ENCODE results near the gene PUS3. TPM values are rescaled to one million over a fixed set of nuclear protein-coding genes. Genes with fewer than 3 reads are reported as not detected.
A peak's percentile ranks its signal among the peaks of the same experiment; 100 is the strongest.
"Not testable (repeated sequence)": the region's sequence is repeated elsewhere in the genome, so short reads cannot be mapped to it uniquely, and the experiment has no call there.

PUS3 gene
- total RNA-seq, 2 experiments from 2014 or later = 16.1 to 23.3 TPM

DNA sequence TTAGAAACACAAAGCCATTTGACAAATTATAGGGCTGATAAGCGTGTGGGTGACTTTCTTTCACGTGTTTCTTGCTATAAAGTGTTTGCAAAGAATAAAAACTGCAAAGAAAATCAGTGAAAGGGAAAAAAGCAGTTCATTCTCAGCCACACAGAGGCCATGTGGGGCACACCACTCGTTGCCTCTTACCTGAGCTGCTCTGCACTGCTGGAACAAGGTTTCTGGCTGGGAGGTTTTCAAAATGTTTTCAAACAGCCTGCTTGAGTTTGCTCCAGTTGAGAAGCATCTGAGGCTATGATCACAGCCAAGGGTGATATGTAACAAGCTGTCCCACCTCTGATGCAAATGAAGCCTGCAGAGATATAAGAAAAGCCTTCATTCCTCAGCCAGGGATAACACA lies 28.1 kb upstream of the PUS3 start:
- Mint-ChIP-seq H3K27me3 (peaks cover 3% of the 10 kb centered on the region), H3K27ac (no peak overlapping the region), H3K36me3 (no peaks in the 10 kb centered on the region), H3K4me3 (no peak overlapping the region), H3K4me1 (peaks cover 8% of the 10 kb centered on the region), H3K9me3 (no peaks in the 10 kb centered on the region)
- DNase-seq = no peak

DNA sequence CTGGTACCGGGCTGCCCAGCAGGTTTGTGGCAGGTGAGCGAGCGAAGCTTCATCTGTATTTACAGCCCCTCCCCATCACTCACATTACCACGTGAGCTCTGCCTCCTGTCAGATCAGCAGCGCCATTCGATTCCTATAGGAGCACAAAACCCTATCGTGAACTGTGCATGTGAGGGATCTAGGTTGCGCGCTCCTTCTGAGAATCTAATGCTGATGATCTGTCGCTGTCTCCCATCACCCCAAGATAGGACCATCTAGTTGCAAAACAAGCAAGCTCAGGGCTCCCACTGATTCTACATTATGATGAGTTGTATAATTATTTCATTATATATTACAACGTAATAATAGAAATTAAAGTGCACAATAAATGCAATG lies 27.1 kb upstream of the PUS3 start:
- H3K9me3 Mint-ChIP-seq = no peaks in the 10 kb centered on the region
- no peaks in the 10 kb centered on the region for H3K36me3 Mint-ChIP-seq
- peaks cover 8% of the 10 kb centered on the region for H3K4me1 Mint-ChIP-seq
- no peak overlapping the region for H3K4me3 Mint-ChIP-seq
- peaks cover 4% of the 10 kb centered on the region for H3K27me3 Mint-ChIP-seq
- no peak for DNase-seq
- H3K27ac Mint-ChIP-seq = no peak overlapping the region

GRCh38 chr11:125929445-125930075 lies 26.6 kb upstream of the PUS3 start:
- Mint-ChIP-seq H3K4me3 (no peak overlapping the region), H3K27ac (no peak overlapping the region), H3K9me3 (no peaks in the 10 kb centered on the region), H3K27me3 (peaks cover 4% of the 10 kb centered on the region), H3K36me3 (no peaks in the 10 kb centered on the region), H3K4me1 (peaks cover 8% of the 10 kb centered on the region)
- no peak for DNase-seq

GRCh38 chr11:125926682-125927081 lies 23.7 kb upstream of the PUS3 start:
- Mint-ChIP-seq H3K27ac (no peak overlapping the region), H3K9me3 (no peaks in the 10 kb centered on the region), H3K4me1 (no peaks in the 10 kb centered on the region), H3K36me3 (no peaks in the 10 kb centered on the region), H3K4me3 (no peak overlapping the region), H3K27me3 (peaks cover 4% of the 10 kb centered on the region)
- DNase-seq = no peak

GRCh38 chr11:125925804-125926203 lies 22.8 kb upstream of the PUS3 start:
- no peak for DNase-seq
- Mint-ChIP-seq H3K9me3 (no peaks in the 10 kb centered on the region), H3K27ac (no peak overlapping the region), H3K4me3 (no peak overlapping the region), H3K4me1 (no peaks in the 10 kb centered on the region), H3K36me3 (no peaks in the 10 kb centered on the region), H3K27me3 (peaks cover 4% of the 10 kb centered on the region)

- H3K36me3 Mint-ChIP-seq = no peaks in the 10 kb centered on the region
- H3K27ac Mint-ChIP-seq = no peak overlapping the region
- no peaks in the 10 kb centered on the region for H3K9me3 Mint-ChIP-seq
These were observed 22.3 kb upstream of the PUS3 start for GRCh38 chr11:125925247-125925740.

GRCh38 chr11:125924384-125925007 lies 21.5 kb upstream of the PUS3 start:
- Mint-ChIP-seq H3K36me3 (no peaks in the 10 kb centered on the region), H3K4me1 (no peaks in the 10 kb centered on the region), H3K4me3 (no peak overlapping the region), H3K27me3 (peaks cover 4% of the 10 kb centered on the region), H3K27ac (no peak overlapping the region), H3K9me3 (no peaks in the 10 kb centered on the region)
- DNase-seq = no peak

More at GRCh38 chr11:125925247-125925740, 22.3 kb upstream of the PUS3 start:
- Mint-ChIP-seq H3K4me1 (no peaks in the 10 kb centered on the region), H3K4me3 (no peak overlapping the region), H3K27me3 (peaks cover 4% of the 10 kb centered on the region)
- DNase-seq = no peak

- Mint-ChIP-seq H3K27me3 (peaks cover 4% of the 10 kb centered on the region), H3K4me1 (no peaks in the 10 kb centered on the region)
These were observed 20.6 kb upstream of the PUS3 start for GRCh38 chr11:125923633-125924032.

GRCh38 chr11:125923012-125923579 lies 20.1 kb upstream of the PUS3 start:
- no peaks in the 10 kb centered on the region for H3K9me3 Mint-ChIP-seq
- peak; percentile 50 for DNase-seq
- H3K36me3 Mint-ChIP-seq = no peaks in the 10 kb centered on the region
- no peaks in the 10 kb centered on the region for H3K4me1 Mint-ChIP-seq
- peaks cover 7% of the 10 kb centered on the region for H3K27me3 Mint-ChIP-seq
- H3K4me3 Mint-ChIP-seq = no peak overlapping the region
- H3K27ac Mint-ChIP-seq = no peak overlapping the region

More at GRCh38 chr11:125923633-125924032, 20.6 kb upstream of the PUS3 start:
- H3K9me3 Mint-ChIP-seq = no peaks in the 10 kb centered on the region
- H3K27ac Mint-ChIP-seq = no peak overlapping the region
- H3K4me3 Mint-ChIP-seq = no peak overlapping the region
- DNase-seq = no peak
- H3K36me3 Mint-ChIP-seq = no peaks in the 10 kb centered on the region

DNA sequence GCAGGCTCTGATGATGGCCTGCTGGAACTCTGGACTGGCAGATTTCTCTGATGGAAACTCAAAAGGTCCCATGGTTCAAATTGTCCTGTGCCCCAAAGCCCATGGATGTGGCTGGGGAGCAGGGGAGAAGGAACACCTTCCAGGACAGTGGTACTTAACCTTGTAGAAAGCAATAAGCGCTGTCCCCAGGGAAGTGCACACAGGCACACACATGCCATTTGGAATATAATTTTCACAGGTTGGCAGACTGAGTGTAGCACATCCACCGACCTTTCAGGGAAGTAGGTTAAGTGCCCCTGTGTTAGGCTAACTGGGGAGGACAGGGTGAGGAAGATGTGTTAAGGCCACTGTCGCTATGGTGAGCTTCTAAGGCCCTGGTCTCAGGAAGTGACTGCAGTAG lies 19.1 kb upstream of the PUS3 start:
- H3K4me3 Mint-ChIP-seq = no peak overlapping the region
- DNase-seq = no peak
- H3K9me3 Mint-ChIP-seq = no peaks in the 10 kb centered on the region
- H3K27ac Mint-ChIP-seq = no peak overlapping the region
- H3K36me3 Mint-ChIP-seq = no peaks in the 10 kb centered on the region
- H3K27me3 Mint-ChIP-seq = peaks cover 11% of the 10 kb centered on the region
- no peaks in the 10 kb centered on the region for H3K4me1 Mint-ChIP-seq

DNA sequence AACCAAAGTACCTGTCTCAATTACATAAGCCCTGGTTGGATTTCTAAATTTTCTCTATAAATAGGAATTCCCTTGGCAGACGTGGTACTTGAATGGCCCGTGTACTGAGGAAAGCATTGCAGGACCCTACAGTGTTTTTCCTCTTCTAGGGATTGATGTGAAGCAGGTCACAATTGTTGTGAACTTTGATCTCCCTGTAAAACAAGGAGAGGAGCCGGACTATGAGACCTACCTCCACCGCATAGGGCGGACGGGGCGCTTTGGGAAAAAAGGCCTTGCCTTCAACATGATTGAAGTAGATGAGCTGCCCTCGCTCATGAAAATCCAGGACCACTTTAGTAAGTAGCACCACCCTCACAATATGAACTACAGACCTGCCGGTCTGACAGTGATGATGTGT lies 18.0 kb upstream of the PUS3 start:
- DNase-seq = no peak

GRCh38 chr11:125918140-125918840 lies 15.3 kb upstream of the PUS3 start:
- Mint-ChIP-seq H3K36me3 (no peaks in the 10 kb centered on the region), H3K4me1 (no peaks in the 10 kb centered on the region), H3K9me3 (no peaks in the 10 kb centered on the region), H3K27me3 (peaks cover 19% of the 10 kb centered on the region), H3K4me3 (no peak overlapping the region), H3K27ac (no peak overlapping the region)
- no peak for DNase-seq

More for the DNA sequence above, 18.0 kb upstream of the PUS3 start:
- no peaks in the 10 kb centered on the region for H3K9me3 Mint-ChIP-seq
- no peak overlapping the region for H3K4me3 Mint-ChIP-seq
- H3K27ac Mint-ChIP-seq = no peak overlapping the region
- H3K4me1 Mint-ChIP-seq = no peaks in the 10 kb centered on the region
- peaks cover 11% of the 10 kb centered on the region for H3K27me3 Mint-ChIP-seq
- H3K36me3 Mint-ChIP-seq = no peaks in the 10 kb centered on the region

DNA sequence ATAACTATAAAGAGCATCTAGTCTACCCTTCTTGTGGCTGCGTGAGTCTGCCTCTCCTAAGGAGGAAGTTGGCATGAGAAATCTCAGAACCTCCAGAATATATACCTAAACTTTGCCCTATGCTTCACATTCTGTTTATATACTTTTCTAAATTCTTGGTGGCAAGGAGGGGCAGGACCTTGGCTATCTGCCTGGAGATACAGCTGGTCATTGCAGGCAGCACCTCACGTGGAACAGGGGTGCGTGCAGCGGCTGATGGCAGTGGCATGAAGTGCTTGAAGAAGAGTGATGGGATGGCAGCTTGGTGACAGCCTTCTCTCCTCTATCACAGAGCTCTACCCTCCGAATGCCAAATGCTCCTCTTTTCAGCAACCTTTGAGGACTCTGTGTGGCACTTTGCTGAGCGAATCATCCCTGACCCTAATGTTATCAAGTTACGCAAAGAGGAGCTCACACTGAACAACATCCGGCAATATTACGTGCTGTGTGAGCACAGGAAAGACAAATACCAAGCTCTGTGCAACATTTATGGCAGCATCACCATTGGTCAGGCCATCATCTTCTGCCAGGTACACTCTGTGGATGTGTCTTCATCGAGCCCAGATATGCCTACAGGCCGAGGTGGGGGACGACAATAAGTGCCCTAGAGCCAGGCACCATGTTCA lies 13.8 kb upstream of the PUS3 start:
- no peak overlapping the region for H3K4me3 Mint-ChIP-seq
- H3K36me3 Mint-ChIP-seq = no peaks in the 10 kb centered on the region
- DNase-seq = no peak
- H3K9me3 Mint-ChIP-seq = no peaks in the 10 kb centered on the region
- H3K4me1 Mint-ChIP-seq = no peaks in the 10 kb centered on the region
- H3K27ac Mint-ChIP-seq = no peak overlapping the region
- peaks cover 21% of the 10 kb centered on the region for H3K27me3 Mint-ChIP-seq

GRCh38 chr11:125914601-125915000 lies 11.6 kb upstream of the PUS3 start:
- H3K4me3 Mint-ChIP-seq, H3K9me3 Mint-ChIP-seq, DNase-seq, H3K4me1 Mint-ChIP-seq, H3K27ac Mint-ChIP-seq, H3K36me3 Mint-ChIP-seq: not testable (repeated sequence)
- peaks cover 24% of the 10 kb centered on the region for H3K27me3 Mint-ChIP-seq
